Osteoblast (primary cell): ENCODE data around the gene LRBA. TPM values are rescaled to one million over a fixed set of nuclear protein-coding genes. Genes with fewer than 3 reads are reported as not detected.

Source experiments
- DNase-seq: peaks from one replicate; pipeline ENCODE4 v3.0.0; 2011; ENCODE audit warnings: low spot score, mixed read lengths; ENCODE audit not compliant: insufficient read length; ENCODE audit errors: missing footprints
- H2AFZ ChIP-seq: 2 replicates; pipeline ENCODE4 v1.6.0; 2011; ENCODE audit warnings: mild to moderate bottlenecking, low read length
- H3K27ac ChIP-seq: 2 replicates; pipeline ENCODE4 v1.5.1; 2011; ENCODE audit warnings: mild to moderate bottlenecking, low read depth, low read length, moderate library complexity
- H3K27me3 ChIP-seq: 2 replicates; pipeline ENCODE4 v1.6.0; 2012; ENCODE audit warnings: mild to moderate bottlenecking, control low read depth, inconsistent platforms, low read length, moderate library complexity; ENCODE audit not compliant: insufficient read depth
- H3K36me3 ChIP-seq: 2 replicates; pipeline ENCODE4 v1.5.1; 2011; ENCODE audit warnings: mild to moderate bottlenecking, low read length, control low read depth, moderate library complexity; ENCODE audit not compliant: insufficient read depth
- H3K4me1 ChIP-seq: 2 replicates; pipeline ENCODE4 v1.5.1; 2011; ENCODE audit warnings: mild to moderate bottlenecking, low read length, control low read depth, moderate library complexity; ENCODE audit not compliant: insufficient read depth
- H3K4me2 ChIP-seq: 2 replicates; pipeline ENCODE4 v1.6.0; 2011; ENCODE audit warnings: mild to moderate bottlenecking, low read length; ENCODE audit not compliant: insufficient read depth
- H3K4me3 ChIP-seq: fragments of 200-600 bp; sonication (generic); 3 replicates; pipeline ENCODE4 v1.5.1; 2012; ENCODE audit warnings: mild to moderate bottlenecking, low read length, inconsistent platforms; ENCODE audit not compliant: insufficient read depth
- H3K79me2 ChIP-seq: 2 replicates; pipeline ENCODE4 v1.6.0; 2012; ENCODE audit warnings: mild to moderate bottlenecking, low read length, control low read depth, inconsistent platforms; ENCODE audit not compliant: insufficient read depth
- H3K9me3 ChIP-seq: 2 replicates; pipeline ENCODE4 v1.5.1; 2011; ENCODE audit warnings: low read depth, low read length, control low read depth
- H4K20me1 ChIP-seq: 2 replicates; pipeline ENCODE4 v1.6.0; 2012; ENCODE audit warnings: mild to moderate bottlenecking, low read length, control low read depth; ENCODE audit not compliant: insufficient read depth
- CTCF ChIP-seq: IDR thresholded peaks from 2 replicates; pipeline ENCODE4 v1.5.1; 2011; ENCODE audit warnings: mild to moderate bottlenecking, low read depth, low read length, moderate library complexity; ENCODE audit errors: extremely low read depth
- total RNA-seq: library from RNA; depleted of rRNA; stranded (reverse); fragments of >200 nt; gene quantifications from 2 replicates; pipeline ENCODE4 v1.2.3, GENCODE V29; 2012

Gene LRBA
- total RNA-seq, 1 donor = 67.3 TPM

GRCh38 chr4:150501009-150501727, 513.9 kb downstream of the LRBA start:
- Histone ChIP-seq H3K36me3 (no peaks in the 10 kb centered on the region), H3K79me2 (peaks cover 2% of the 10 kb centered on the region), H4K20me1 (no peaks in the 10 kb centered on the region), H3K4me1 (peaks cover 19% of the 10 kb centered on the region), H2AFZ (no peak overlapping the region), H3K4me2 (peak overlapping the region; percentile 2), H3K27ac (peak overlapping the region; percentile 73), H3K4me3 (no peak overlapping the region), H3K27me3 (no peaks in the 10 kb centered on the region), H3K9me3 (no peaks in the 10 kb centered on the region)
- no peak for TF ChIP-seq CTCF
- peak; percentile 87 for DNase-seq

GRCh38 chr4:150497612-150498011, 517.5 kb downstream of the LRBA start:
- Histone ChIP-seq H3K4me3 (no peak overlapping the region), H4K20me1 (no peaks in the 10 kb centered on the region), H3K4me1 (peaks cover 19% of the 10 kb centered on the region), H3K9me3 (no peaks in the 10 kb centered on the region), H3K79me2 (no peaks in the 10 kb centered on the region), H3K27ac (no peak overlapping the region), H3K27me3 (no peaks in the 10 kb centered on the region), H3K36me3 (no peaks in the 10 kb centered on the region), H2AFZ (no peak overlapping the region), H3K4me2 (no peak overlapping the region)
- no peak for DNase-seq
- no peak for TF ChIP-seq CTCF

GRCh38 chr4:150495550-150495949, 519.5 kb downstream of the LRBA start:
- Histone ChIP-seq H3K9me3 (no peaks in the 10 kb centered on the region), H4K20me1 (no peaks in the 10 kb centered on the region), H3K27ac (no peak overlapping the region), H3K79me2 (no peaks in the 10 kb centered on the region), H3K27me3 (no peaks in the 10 kb centered on the region), H3K4me2 (no peak overlapping the region), H3K36me3 (no peaks in the 10 kb centered on the region), H2AFZ (no peak overlapping the region), H3K4me3 (no peak overlapping the region), H3K4me1 (no peaks in the 10 kb centered on the region)
- TF ChIP-seq CTCF = no peak
- no peak for DNase-seq

GRCh38 chr4:150493851-150494250, 521.2 kb downstream of the LRBA start:
- no peaks in the 10 kb centered on the region for H3K4me1 ChIP-seq
- TF ChIP-seq CTCF = no peak
- H3K79me2 ChIP-seq = no peaks in the 10 kb centered on the region
- no peak overlapping the region for H3K4me2 ChIP-seq
- H4K20me1 ChIP-seq = no peaks in the 10 kb centered on the region
- H3K9me3 ChIP-seq = no peaks in the 10 kb centered on the region
- no peaks in the 10 kb centered on the region for H3K27me3 ChIP-seq
- no peak overlapping the region for H2AFZ ChIP-seq
- no peak overlapping the region for H3K27ac ChIP-seq
- H3K36me3 ChIP-seq = no peaks in the 10 kb centered on the region
- H3K4me3 ChIP-seq = no peak overlapping the region
- DNase-seq = no peak
